Renal pelvis (tissue), 4 donors: Measurements from ENCODE around the gene UROC1. TPM values are rescaled to one million over a fixed set of nuclear protein-coding genes. Genes with fewer than 3 reads are reported as not detected.

Experiments
- DNase-seq: peaks from one replicate; pipeline ENCODE4 v3.0.0-alpha.2; 2013
- polyA plus RNA-seq, 3 donors: library from polyadenylated mRNA; unstranded; fragments of 120-200 nt; gene quantifications; one replicate each; pipeline ENCODE4 v1.2.1, GENCODE V29; 2013; ENCODE audit not compliant: insufficient read length in 3 of 3

Gene UROC1
- polyA plus RNA-seq, 3 donors = 0.06 to 0.19 (median 0.13) TPM

- DNase-seq = no peak
These were observed 54.1 kb downstream of the UROC1 start for GRCh38 chr3:126463521-126463920.

- DNase-seq = no peak
These were observed 56.0 kb downstream of the UROC1 start for GRCh38 chr3:126461450-126462070.

DNA sequence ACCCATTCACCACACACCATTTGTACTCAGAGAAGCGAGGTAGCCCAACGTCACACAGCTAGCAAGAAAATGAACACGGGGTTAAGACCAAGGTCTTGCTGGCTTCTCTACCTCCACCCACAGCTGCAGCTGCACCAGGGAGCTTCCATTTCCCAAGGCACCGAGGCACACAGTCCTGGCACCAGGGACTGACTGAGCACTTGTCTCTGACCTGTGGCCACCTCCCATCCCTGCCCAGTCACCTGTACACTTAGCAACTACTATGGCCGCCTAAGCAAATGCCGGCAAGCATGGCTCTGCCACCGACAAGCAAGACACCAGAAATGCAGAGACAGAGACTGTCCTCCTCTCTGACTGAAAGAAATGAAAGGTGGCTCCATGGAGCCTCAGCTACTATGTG is 57.2 kb downstream of the UROC1 start:
- no peak for DNase-seq

DNA sequence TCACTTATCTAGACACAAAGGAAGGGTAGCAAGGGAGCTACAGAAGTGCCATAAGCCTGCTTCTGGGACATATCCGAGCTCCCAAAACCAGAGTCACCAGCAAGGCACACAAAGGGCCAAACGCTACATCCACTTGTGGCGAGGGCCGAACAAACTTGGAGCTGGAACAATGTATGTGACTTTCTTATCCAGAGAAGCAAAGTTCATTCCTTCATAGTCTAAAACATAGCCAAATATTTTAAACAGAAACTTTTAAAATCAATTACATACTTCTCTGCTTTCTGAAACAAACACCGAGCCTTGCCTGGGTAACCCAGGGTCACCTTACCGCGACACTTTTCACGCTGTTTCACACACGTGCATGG is 57.8 kb downstream of the UROC1 start:
- no peak for DNase-seq

- no peak for DNase-seq
These were observed 58.3 kb downstream of the UROC1 start for GRCh38 chr3:126459111-126459762.

DNA sequence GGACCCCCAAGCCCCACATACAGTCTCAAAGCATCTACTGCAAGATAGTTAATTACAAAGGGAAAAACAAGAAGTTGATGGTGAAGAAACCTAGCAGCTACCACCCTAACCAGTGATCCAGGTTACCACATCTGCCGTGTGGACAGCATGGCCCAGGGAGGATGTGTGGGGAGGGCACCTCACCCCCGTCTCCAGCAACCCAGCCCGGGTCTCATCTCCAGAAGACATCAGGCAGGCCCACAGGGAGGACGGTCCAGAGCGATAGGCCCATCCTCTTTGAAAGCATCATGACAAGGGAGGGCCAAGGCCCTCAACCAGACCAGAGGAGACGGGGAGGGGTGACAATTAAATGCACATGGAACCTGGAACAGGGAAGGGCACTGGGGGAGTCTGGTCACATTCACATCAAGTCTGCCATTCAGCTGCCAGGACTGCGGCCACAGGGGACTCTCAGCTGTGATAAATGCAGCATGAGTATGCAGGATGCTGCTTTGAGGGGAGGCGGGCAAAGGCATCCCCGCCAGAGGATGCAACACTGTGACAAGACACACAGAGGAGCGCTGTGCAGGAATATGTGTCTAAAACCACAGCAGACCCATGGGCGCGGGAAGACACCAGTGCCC is 60.7 kb downstream of the UROC1 start:
- DNase-seq = no peak

DNA sequence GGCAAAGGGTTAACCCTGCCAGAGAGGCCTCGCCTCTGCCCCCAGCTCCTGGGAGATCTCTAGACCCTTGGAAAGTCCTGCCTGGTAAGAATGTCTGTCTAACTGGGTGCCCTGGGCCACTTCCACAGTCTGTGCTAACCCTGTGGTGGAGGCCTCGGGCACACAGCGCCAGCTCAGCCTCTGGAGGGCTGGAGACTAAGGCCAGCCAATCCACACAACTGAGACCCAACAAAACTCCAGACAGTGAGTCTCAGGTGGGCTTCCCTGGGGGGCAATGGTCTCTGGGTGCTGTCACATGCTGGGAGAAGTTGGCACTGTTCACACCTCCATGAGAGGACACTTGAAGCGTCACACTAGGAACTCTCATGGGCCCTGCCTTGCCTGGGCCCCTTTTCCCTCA is 61.4 kb downstream of the UROC1 start:
- DNase-seq = no peak

GRCh38 chr3:126454437-126455198 is 63.0 kb downstream of the UROC1 start:
- DNase-seq = no peak

GRCh38 chr3:126454025-126454424 is 63.5 kb downstream of the UROC1 start:
- no peak for DNase-seq

GRCh38 chr3:126452213-126452612 is 65.4 kb downstream of the UROC1 start:
- no peak for DNase-seq

- DNase-seq = no peak
These were observed 66.1 kb downstream of the UROC1 start for GRCh38 chr3:126451511-126451910.

DNA sequence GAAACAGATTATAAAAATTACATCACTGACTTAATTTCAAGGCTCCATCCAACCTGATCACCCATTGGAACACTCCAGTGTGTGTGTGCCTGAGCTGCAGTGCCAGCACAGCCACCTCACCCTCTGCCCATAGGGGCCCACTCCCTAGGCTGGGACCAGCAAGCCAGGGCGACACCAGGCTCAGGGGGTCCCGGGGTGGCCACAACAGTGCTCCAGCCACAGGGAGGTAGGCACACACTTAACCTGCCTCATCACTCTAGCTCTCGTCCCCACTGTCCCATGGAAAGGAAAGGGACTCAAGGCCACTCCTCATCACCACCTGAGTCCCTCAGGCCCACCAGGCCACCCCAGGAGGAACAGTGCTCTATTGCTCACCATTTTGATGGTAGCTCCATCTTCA is 66.8 kb downstream of the UROC1 start:
- no peak for DNase-seq

DNA sequence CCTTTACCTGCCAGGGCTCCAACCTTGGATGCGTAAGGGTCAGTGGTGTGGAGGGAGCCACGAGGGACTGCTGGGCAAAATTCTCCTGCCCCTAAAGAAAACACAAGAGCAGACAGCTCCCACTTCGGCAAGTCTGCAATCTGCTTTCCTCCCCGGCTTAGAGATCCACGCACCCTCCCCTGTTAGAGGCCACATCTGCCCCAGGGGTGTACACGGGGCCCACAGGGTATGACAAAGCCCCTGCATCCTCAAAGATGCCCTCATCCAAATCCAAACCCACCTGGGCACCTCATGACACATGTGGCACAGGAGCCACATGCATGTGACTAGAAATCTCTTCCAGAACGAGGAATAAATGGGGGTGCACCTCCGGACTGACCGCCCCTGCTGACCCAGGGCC is 67.4 kb downstream of the UROC1 start:
- DNase-seq = no peak

- DNase-seq = no peak
These were observed 67.9 kb downstream of the UROC1 start for GRCh38 chr3:126449621-126450051.

- no peak for DNase-seq
These were observed 68.7 kb downstream of the UROC1 start for GRCh38 chr3:126448893-126449180.

DNA sequence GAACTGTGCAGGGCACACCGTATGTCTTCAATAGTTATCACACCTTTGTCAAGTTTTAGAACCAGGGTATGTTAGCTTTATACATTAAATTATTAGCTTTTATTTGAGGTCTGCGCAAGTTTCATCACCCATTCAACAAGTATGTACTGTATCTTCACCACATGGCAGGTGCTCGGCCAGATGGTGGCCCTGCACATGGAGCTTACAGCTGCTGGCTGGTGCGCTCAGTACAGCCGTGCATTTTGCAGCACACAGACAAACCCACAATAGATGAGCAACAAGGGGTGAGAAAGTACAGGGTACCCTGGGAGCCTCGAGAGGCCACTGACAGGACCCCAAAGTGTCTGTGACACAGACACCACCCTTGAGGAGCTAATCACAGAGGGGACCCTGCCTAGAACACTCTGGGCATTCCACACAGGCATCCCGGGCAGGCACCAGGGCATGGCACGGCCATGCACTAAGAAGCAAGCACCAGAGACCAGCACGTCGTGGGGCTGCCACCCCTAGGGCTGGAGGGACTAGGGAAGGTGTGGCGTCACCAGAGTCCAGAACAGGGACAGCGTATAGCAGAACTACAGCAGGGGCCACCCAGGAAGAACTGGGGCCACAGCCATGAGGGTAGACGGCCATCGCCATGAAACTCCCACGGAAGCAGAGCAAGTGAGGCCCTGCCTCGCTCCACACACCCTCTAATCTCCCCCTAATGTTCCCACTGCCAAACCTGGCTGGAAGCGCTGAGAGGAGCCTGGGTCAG is 69.3 kb downstream of the UROC1 start:
- DNase-seq = no peak

- DNase-seq = no peak
These were observed 70.0 kb downstream of the UROC1 start for GRCh38 chr3:126447456-126448106.

DNA sequence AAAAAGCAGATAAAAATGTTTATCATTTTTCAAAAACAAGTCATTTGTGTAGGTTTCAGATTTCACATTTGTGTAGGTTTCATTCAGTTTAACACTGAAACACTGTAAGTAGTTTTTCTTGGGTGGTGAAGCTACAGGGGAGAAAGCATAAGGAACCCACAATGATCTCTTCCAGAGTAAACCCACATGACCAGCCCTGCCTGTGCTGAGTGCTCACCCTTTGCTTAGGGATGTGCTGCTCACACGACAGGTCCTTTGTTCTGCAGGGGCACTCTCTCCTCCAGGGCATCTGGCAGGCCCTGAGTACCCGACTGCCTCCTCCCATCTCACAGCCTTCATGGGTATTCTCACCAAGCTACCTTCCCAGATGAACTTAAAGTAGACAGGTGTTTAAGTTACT is 70.8 kb downstream of the UROC1 start:
- no peak for DNase-seq

- DNase-seq = no peak
These were observed 71.3 kb downstream of the UROC1 start for GRCh38 chr3:126446301-126446700.

DNA sequence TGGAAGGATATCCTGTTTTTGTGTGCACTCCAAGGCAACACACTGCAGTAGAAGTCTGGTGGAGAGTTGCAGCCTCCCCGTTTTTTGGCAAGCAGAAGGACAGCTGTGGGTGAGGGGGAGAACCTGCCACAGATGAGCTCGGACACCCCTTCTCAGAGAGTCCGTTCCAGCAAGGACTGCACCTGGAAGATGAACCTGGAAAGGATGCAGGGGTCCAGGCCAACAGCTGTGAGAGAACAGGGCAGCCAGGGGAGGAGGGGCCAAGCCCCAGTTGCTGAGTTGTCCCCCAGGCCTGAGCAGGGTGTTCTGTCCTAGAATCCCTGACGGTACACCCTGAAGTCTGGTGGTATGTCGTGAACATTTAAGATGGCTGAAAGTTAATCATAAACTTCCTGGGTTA is 72.1 kb downstream of the UROC1 start:
- no peak for DNase-seq

DNA sequence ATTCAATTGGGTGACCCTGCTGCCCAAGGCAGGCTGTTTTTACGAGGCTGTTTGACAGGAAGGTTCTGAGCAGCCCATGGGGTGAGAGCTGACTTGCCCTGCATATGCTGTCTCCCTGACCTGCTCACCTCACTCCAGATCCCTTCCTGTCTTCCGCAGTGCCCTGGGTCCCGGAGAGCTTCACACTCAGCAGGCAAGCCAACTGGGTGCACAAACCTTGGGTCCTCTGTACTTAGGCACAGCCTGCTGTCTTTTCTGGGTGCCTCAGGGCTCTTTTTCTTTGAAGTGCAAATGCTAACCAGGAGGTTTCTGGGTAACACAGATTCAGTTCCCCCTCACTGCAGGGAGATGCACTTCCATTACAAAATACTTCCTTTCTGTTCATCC is 74.7 kb downstream of the UROC1 start:
- DNase-seq = no peak
